ENCODE data around the gene SIGLEC7. TPM values are rescaled to one million over a fixed set of nuclear protein-coding genes. Genes with fewer than 3 reads are reported as not detected.

The SIGLEC7 gene
- total RNA-seq, 2 donors from 2014 or later = 1.8 to 5.5 TPM

DNA sequence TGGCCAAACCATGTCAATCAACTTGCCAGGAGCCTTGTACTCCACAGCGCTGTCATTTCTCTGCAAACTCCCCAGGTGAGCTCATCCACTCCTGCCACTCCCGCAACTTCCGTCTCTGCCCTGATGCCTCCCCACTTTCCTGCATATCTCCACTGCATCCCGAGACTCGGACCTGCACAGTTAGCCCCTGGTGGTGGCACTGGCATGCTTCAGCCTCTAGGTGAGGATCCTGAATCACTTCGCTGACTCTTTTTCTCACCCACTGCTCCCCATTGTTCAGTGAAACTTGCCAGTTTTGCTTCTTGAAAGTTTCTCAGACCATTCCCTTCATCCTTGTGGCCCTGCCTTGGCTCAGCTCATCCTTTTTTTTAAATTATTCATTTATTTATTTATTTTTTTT lies 30.5 kb upstream of the SIGLEC7 start:
- peak; percentile 43 for DNase-seq (ENCODE audit: low spot score)
- intact Hi-C loops (cut with DNase I) = no loop called here

DNA sequence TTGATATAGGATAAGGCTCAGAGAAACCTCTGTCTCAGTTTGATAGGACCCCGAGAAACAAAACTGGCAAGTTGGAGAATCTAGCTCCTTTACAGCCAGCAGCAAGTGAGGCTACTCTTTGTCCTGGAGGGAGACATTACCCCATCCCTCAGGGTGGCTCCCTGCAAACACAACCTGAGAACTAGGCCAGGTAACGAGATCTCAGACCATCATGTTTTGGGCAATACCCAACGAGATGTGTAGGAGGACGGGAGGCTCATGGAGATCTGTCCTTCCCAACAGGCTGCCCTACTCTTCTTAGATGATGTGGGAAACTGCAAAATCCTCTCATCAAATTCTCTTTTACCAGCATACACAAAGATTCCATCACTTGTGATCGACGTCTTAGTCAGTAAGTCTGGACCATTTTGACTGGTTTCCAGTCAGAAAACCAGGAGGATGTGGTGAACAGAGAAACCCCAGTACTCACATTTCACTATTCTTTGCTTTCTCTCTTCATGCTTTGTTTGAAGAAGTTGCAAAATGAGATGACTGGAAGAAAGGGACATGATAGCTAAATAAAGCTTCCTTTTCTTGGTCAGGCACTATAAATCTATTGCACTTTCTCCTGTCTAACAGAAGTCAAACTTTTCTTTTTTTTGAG lies 27.9 kb upstream of the SIGLEC7 start:
- intact Hi-C loops (cut with DNase I) = no loop called here
- DNase-seq (ENCODE audit: low spot score) = no peak

DNA sequence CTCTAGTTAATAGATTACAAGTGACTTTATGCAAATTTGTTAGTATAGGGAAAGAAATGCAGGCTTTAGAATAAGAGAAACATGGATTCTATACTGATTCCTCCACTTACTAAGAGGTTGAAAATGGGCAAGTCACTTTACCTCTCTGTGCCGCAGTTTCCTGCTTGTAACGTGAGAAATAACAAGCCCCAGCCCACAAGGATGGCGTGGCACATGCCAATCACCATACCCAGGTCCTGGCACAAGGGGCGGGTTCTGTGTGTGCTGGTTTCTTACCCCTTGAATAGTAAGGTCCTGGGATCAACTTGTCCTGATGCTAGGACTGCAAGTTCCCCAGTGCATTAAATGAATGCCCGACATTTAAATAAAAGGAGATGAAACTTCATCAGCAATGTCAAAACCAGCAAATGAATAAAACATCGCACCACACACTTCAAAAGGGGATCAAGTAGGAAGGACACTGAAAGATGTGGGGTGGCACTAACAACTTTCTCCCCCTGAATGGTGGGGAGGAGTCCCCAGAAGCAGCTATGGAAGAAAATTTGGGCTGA lies 25.3 kb upstream of the SIGLEC7 start:
- intact Hi-C loops (cut with DNase I) = no loop called here
- peak; percentile 13 for DNase-seq (ENCODE audit: low spot score)

DNA sequence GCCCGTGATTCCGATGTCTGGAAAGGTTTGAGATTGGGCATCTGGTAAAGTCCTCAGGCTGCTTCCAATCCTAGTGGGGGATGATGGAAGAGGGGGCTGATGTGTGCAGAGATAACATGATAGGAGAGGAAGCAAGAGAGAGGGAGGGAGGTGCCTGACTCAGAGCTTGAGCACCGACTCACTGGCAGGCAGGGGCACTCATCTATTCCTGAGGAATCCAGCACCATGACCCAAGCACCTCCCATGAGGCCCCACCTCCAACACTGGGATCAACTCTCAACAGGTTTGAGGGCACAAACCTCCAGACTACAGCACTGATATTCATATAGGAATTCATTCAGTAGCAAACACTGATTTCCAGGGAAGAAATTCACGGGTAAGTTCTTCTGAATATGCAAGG lies 23.0 kb upstream of the SIGLEC7 start:
- intact Hi-C loops (cut with DNase I) = no loop called here
- peak; percentile 34 for DNase-seq (ENCODE audit: low spot score)

DNA sequence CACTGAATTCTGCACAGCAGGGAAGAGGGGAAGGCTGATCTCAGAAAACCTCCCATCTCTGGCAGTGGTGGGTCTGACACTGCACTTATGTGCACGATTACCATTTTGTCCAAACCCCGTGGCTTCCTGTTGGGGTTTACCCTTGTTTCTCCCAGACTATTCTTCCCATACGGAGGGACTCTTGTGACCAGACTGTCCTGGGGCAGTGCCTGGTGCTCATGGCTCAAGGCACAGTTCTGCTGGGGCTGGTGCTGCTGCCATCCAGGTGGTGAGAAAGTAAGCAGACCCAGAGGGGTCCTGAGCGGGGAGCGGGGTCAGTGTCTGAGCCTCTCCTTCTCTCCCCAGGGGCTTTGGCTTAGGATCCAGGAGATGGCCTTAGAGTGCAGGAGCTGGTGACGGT lies 22.5 kb upstream of the SIGLEC7 start:
- intact Hi-C loops (cut with DNase I) = no loop called here

DNA sequence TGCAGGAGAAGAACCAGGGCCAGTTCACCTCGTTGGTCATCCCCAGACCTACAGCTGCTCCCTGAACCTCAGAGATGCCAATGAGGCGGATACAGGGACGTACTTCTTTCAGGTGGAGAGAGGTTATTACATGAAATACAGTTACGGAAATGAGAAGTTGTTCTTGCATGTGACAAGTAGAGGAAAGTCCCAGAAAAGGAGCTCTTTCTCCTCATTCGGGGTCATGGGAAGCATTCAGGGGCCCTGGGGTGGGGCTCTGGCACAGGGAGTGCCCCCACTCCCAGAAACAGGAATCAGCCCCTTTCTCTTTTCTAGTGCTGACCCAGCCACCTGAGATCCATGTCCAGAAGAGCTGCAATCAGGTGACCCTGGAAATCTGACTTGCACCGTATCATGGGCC lies 21.9 kb upstream of the SIGLEC7 start:
- DNase-seq (ENCODE audit: low spot score) = peak; percentile 16
- intact Hi-C loops (cut with DNase I) = no loop called here

More for the DNA sequence above, 22.5 kb upstream of the SIGLEC7 start:
- DNase-seq (ENCODE audit: low spot score) = peak; percentile 64

DNA sequence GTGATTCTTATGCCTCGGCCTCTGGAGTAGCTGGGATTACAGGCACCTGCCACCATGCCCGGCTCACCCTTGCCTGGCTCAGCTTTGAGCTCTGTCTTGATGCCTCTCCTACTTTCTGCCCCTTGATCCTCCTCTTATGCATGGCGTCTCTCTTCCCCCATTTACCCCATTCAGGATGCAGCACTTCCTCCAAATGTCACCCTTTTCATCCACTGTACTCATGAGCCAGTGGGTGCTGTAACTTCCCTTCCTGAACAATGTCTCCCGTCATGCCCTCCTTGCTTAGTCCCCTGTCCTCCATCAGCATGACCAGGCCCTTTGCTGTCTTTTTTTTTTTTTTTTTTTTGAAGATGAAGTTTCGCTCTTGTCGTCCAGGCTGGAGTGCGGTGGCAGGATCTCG lies 20.8 kb upstream of the SIGLEC7 start:
- DNase-seq (ENCODE audit: low spot score) = peak; percentile 49

DNA sequence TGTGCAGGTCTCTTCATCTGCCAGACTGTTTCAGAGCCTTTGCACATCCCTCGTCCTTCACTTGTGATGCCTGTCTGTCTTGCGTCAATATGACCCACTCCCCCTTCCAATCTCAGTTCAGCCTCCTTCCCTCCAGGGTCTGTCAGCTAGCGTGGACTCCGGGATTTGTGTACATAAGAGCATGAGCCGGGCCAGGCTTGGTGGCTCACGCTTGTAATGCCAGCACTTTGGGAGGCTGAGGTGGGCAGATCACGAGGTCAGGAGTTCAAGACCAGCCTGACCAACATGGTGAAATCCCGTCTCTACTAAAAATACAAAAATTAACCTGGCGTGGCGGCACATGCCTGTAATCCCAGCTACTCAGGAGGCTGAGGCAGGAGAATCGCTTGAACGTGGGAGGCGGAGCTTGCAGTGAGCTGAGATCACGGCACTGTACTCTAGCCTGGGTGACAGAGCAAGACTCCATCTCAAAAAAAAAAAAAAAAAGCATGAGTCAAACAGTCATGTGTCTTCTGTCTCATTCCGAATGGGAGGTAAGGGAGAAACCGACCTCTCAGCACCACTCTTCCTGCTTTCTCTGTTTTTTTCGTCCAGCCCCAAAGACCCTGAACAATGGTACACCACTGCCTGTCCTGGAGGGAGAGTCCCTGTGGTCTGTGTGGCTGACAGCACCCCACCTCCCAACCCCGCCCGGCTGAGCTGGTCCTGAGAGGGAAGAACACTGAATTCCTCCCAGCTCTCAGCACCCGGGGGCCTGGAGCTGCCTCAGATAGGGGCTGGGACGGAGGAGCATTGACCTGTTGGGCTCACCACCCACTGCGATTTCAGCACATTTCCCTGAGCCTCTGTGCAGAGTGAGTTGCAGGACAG lies 19.8 kb upstream of the SIGLEC7 start:
- peak; percentile 85 for DNase-seq (ENCODE audit: low spot score)
- intact Hi-C loops (cut with DNase I) = no loop called here

More for the DNA sequence above, 20.8 kb upstream of the SIGLEC7 start:
- intact Hi-C loops (cut with DNase I) = no loop called here

DNA sequence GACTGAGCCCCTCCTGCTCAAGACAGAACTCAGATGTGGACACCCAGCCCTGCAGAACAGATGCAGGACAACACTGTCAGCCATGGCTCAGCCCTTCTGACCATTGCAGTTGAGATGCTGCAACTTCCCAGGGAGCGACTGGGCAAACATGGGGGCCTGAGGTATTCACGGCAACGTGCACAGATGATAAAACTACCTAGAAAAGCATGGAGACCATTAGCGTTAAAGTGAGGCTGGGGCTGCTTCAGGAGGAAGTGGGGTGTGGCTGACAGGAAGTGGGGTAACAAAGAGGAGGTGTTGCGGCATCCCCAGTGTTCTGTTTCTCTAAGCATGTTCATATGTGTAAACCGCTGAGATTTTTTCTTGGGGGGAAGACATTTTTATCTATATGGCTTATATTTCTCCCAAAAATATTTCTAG lies 18.7 kb upstream of the SIGLEC7 start:
- intact Hi-C loops (cut with DNase I) = no loop called here
- peak; percentile 85 for DNase-seq (ENCODE audit: low spot score)

DNA sequence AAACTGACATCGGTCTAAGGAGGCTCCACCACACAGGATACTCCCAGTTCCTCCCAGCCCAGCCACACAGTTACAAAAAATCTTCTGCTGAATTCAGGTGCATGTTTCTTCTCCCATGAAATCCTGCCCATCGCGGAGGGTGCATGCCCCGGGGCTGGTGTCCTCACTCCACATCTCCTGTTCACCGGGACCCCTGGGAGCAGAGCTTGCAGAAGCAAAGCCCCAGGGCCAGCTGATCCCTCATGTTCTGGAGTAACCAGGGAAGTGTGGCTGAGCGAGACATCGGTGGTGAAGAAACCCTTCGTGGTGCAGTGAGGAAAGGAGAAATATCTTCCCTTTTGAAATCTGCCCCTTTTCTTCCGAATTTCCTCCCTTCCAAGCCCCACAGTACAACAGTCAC lies 18.3 kb upstream of the SIGLEC7 start:
- peak; percentile 59 for DNase-seq (ENCODE audit: low spot score)
- intact Hi-C loops (cut with DNase I) = loop anchor here in 1 of 2 donors (2.0 kb wide), 1 partner anchor 19 kb away; the partner anchor contains the start of gene SIGLEC7

DNA sequence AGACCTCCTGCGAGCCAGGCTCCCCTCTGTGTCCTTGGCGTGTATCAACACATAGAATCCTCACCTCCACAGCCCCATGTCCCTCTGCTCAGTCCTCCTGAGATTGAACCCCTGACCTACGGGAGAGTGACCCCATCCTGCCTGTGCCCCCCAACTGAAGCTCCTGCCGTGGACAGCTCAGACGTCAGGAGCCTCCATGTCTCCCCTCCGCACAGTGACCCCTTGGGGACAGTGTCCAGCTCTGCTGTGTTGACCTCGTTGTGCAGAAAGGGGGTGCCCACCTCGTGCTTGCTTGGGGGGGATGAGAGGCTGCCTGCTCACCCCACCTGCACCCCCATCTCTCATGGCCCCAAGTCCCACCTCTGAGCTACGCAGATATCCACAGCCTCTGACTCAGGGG lies 17.9 kb upstream of the SIGLEC7 start:
- intact Hi-C loops (cut with DNase I) = loop anchor here in 1 of 2 donors (2.0 kb wide), 1 partner anchor 19 kb away; the partner anchor contains the start of gene SIGLEC7
- DNase-seq (ENCODE audit: low spot score) = peak; percentile 50

DNA sequence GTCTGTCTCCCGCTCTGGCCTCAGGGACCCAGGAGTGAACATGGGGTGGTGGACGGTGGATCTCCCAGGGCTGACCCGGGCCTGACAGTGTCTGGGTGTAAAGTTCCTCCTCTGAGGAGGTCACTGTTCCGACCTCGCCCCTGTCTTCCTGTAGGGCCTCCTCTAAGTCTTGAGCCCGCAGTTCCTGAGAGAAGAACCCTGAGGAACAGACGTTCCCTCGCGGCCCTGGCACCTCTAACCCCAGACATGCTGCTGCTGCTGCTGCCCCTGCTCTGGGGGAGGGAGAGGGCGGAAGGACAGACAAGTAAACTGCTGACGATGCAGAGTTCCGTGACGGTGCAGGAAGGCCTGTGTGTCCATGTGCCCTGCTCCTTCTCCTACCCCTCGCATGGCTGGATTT lies 17.4 kb upstream of the SIGLEC7 start, which contains the start of gene SIGLEC9:
TSS of gene SIGLEC9 (plus strand) at position 178 of the 400 bp plus-strand sequence. CDS start at position 247, 69 bp downstream.
- DNase-seq (ENCODE audit: low spot score) = peak; percentile 89
- intact Hi-C loops (cut with DNase I) = loop anchor here in 1 of 2 donors (2.0 kb wide), 1 partner anchor 18 kb away; the partner anchor contains the start of gene SIGLEC7

DNA sequence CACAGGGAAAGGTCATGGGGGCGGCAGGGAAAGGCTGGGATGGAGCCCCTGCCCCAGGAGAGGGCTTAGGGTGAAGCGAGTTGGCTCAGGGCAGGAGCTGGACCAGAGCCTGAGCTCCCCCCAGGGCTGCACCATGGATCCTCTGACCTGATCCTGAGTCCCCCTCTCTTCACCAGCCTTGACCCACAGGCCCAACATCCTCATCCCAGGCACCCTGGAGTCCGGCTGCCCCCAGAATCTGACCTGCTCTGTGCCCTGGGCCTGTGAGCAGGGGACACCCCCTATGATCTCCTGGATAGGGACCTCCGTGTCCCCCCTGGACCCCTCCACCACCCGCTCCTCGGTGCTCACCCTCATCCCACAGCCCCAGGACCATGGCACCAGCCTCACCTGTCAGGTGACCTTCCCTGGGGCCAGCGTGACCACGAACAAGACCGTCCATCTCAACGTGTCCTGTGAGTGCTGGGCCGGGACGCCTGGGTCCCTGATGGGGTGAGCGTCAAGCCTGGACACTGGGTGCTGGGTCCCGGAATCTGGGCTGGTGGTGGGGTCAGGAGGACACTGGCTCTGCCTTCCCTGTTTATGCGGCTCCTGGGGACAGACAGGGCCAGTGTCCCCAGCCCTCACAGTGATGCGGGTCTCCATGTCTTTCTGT lies 16.6 kb upstream of the SIGLEC7 start:
- DNase-seq (ENCODE audit: low spot score) = peak; percentile 79
- intact Hi-C loops (cut with DNase I) = loop anchor here in 1 of 2 donors (2.0 kb wide), 1 partner anchor 17 kb away; the partner anchor contains the start of gene SIGLEC7

DNA sequence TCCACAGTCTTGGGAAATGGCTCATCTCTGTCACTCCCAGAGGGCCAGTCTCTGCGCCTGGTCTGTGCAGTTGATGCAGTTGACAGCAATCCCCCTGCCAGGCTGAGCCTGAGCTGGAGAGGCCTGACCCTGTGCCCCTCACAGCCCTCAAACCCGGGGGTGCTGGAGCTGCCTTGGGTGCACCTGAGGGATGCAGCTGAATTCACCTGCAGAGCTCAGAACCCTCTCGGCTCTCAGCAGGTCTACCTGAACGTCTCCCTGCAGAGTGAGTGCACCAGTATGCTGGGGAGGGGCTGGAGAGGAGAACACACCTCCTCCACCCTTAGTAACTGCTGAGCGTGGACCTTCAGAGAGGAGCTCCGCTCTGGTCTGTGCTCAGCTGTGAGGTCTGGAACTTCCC lies 15.1 kb upstream of the SIGLEC7 start:
- peak; percentile 75 for DNase-seq (ENCODE audit: low spot score)
- intact Hi-C loops (cut with DNase I) = no loop called here

DNA sequence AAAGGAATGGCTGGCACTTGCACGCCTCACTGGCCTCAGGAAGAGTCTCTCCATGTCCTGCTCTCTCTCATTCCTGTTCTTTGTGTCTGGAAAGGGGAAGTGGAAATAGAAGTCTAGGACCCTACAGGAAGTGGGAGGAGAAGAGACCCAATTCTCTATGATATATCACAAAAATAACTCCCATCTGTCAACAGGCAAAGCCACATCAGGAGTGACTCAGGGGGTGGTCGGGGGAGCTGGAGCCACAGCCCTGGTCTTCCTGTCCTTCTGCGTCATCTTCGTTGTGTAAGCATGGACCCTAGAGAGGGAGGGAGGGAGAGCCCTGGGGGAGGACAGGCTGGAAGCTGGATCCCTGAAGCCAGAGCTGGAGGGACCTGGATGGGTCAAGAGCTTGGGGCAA lies 14.3 kb upstream of the SIGLEC7 start:
- peak; percentile 79 for DNase-seq (ENCODE audit: low spot score)
- intact Hi-C loops (cut with DNase I) = no loop called here

DNA sequence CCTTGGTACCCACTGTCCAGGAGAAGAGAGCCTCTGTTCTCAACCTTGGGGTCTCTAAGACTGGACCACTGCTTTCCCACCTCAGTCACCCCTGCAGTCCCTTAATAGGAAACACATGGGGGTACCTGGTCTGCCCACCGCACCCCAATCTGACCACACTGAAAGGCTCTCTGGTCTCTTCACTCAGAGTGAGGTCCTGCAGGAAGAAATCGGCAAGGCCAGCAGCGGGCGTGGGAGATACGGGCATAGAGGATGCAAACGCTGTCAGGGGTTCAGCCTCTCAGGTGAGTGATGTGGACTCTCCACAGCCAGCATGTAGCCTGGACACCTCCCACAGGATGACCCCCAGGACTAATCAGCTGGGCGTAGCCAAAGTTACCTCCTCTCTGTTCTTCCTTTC lies 13.9 kb upstream of the SIGLEC7 start:
- peak; percentile 62 for DNase-seq (ENCODE audit: low spot score)
- intact Hi-C loops (cut with DNase I) = no loop called here

DNA sequence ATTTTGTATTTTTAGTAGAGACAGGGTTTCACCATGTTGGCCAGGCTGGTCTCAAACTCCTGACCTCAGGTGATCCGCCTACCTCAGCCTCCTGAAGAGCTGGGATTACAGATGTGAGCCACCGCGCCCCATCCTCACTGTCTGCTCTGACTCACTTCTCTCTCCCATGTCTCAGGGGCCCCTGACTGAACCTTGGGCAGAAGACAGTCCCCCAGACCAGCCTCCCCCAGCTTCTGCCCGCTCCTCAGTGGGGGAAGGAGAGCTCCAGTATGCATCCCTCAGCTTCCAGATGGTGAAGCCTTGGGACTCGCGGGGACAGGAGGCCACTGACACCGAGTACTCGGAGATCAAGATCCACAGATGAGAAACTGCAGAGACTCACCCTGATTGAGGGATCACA lies 12.4 kb upstream of the SIGLEC7 start:
- DNase-seq (ENCODE audit: low spot score) = peak; percentile 43

DNA sequence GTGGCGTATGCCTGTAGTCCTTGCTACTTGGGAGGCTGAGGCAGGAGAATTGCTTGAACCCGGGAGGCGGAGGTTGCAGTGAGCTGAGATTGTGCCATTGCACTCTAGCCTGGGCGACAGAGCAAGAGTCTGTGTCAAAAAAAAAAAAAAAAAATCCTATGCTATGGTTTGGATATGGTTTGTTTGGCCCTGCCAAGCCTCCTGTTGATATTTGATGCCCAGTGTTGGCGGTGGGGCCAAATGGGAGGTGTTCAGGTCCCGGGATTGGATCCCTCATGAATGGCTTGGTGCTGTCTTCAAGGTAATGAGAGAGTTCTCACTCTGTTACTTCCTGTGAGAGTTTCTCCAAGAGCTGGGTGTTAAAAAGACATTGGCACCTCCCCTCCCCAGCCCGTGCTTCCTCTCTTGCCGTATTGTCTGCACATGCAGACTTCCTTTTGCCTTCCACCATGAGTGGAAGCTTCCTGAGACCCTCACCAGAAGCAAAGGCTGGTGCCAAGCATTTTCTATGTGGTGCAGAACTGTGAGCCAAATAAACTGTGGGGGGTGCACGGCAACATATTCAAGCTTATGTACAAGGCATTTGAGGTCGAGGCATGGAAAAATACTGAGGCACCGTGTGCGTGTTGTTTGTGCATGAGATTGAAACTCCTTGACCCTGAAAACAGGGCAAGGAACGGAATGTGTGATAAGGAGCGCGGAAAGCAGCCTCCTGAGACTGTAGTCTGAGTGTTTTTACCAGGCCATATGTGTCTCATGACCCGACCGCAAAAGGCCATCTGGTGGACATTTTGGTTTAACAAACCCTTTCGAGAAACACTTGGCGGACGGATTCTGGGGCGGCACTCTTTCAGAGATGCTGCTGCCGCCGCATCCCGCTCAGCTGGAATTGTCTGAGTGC lies 10.1 kb upstream of the SIGLEC7 start:
- peak; percentile 87 for DNase-seq (ENCODE audit: low spot score)
- intact Hi-C loops (cut with DNase I) = no loop called here

More for the DNA sequence above, 12.4 kb upstream of the SIGLEC7 start:
- intact Hi-C loops (cut with DNase I) = no loop called here

Data from posterior vena cava (tissue), 2 donors.